GM23338 (cell line): Measurements from ENCODE around the gene B4GALT1. TPM values are rescaled to one million over a fixed set of nuclear protein-coding genes. Genes with fewer than 3 reads are reported as not detected.

Experiments
- ATAC-seq: fragments of 200-7000 bp; cut with Tn5 transposase; 3 replicates; pipeline ENCODE4 v1.9.1; 2020
- DNase-seq: peaks from one replicate; pipeline ENCODE4 v3.0.0-alpha.2; 2015; ENCODE audit warnings: low spot score
- H2AFZ ChIP-seq: fragments of 200-600 bp; sonication (generic); 2 replicates; pipeline ENCODE4 v1.8.0; 2016; ENCODE audit warnings: antibody characterized with exemption, mild to moderate bottlenecking, moderate library complexity
- H3F3A ChIP-seq: fragments of 200-600 bp; sonication (generic); replicated peaks from 2 replicates; pipeline ENCODE4 v1.8.0; 2017; ENCODE audit warnings: antibody characterized with exemption, mixed run types, low read depth
- H3K27ac ChIP-seq: fragments of 200-600 bp; sonication (generic); 2 replicates; pipeline ENCODE4 v1.6.1; 2016; ENCODE audit warnings: low read depth
- H3K27me3 ChIP-seq: fragments of 200-600 bp; sonication (generic); 2 replicates; pipeline ENCODE4 v1.8.0; 2016; ENCODE audit warnings: mild to moderate bottlenecking, mixed run types, moderate library complexity; ENCODE audit not compliant: insufficient read depth
- H3K36me3 ChIP-seq: fragments of 200-600 bp; sonication (generic); 2 replicates; pipeline ENCODE4 v1.8.0; 2016; ENCODE audit warnings: mild to moderate bottlenecking; ENCODE audit not compliant: insufficient read depth
- H3K4me1 ChIP-seq: fragments of 200-600 bp; sonication (generic); 2 replicates; pipeline ENCODE4 v1.8.0; 2016; ENCODE audit warnings: mild to moderate bottlenecking, moderate library complexity; ENCODE audit not compliant: insufficient read depth
- H3K4me2 ChIP-seq: fragments of 200-600 bp; sonication (generic); 2 replicates; pipeline ENCODE4 v1.7.1; 2017; ENCODE audit warnings: mixed run types
- H3K4me3 ChIP-seq: fragments of 200-600 bp; sonication (generic); 2 replicates; pipeline ENCODE4 v1.6.1; 2016; ENCODE audit warnings: mixed run types
- H3K79me2 ChIP-seq: fragments of 200-600 bp; sonication (generic); replicated peaks from 2 replicates; pipeline ENCODE4 v1.8.0; 2017; ENCODE audit warnings: mild to moderate bottlenecking; ENCODE audit not compliant: insufficient read depth
- H3K9me2 ChIP-seq: fragments of 200-600 bp; sonication (generic); 2 replicates; pipeline ENCODE4 v1.8.0; 2017; ENCODE audit not compliant: insufficient read depth
- H4K20me1 ChIP-seq: fragments of 200-600 bp; sonication (generic); replicated peaks from 2 replicates; pipeline ENCODE4 v1.8.0; 2017; ENCODE audit warnings: mild to moderate bottlenecking; ENCODE audit not compliant: insufficient read depth
- H3K27ac Mint-ChIP-seq: 2 replicates; pipeline ENCODE4 v1.8.0; 2020; ENCODE audit warnings: inconsistent platforms, mild to moderate bottlenecking, moderate library complexity, mixed read lengths
- H3K27me3 Mint-ChIP-seq: 3 replicates; pipeline ENCODE4 v1.8.0; 2022; ENCODE audit warnings: low read depth, mild to moderate bottlenecking, moderate library complexity, mixed read lengths, inconsistent platforms; ENCODE audit not compliant: insufficient read depth, poor library complexity
- H3K36me3 Mint-ChIP-seq: 3 replicates; pipeline ENCODE4 v1.8.0; 2021; ENCODE audit warnings: low read depth, mild to moderate bottlenecking, inconsistent platforms, moderate library complexity, mixed read lengths
- H3K4me1 Mint-ChIP-seq: 3 replicates; pipeline ENCODE4 v1.8.0; 2020; ENCODE audit warnings: mild to moderate bottlenecking, inconsistent platforms, mixed read lengths
- H3K4me3 Mint-ChIP-seq: 3 replicates; pipeline ENCODE4 v1.8.0; 2021; ENCODE audit warnings: moderate library complexity, mild to moderate bottlenecking, inconsistent platforms, mixed read lengths
- H3K9me3 Mint-ChIP-seq: 3 replicates; pipeline ENCODE4 v1.8.0; 2020; ENCODE audit warnings: moderate library complexity, mild to moderate bottlenecking, inconsistent platforms, mixed read lengths
- CREB1 ChIP-seq: fragments of 250-450 bp; sonication (Bioruptor Pico); IDR thresholded peaks from 2 replicates; pipeline ENCODE4 v1.5.0; 2020; ENCODE audit warnings: low read depth, mild to moderate bottlenecking, moderate library complexity
- EZH2 ChIP-seq: fragments of 200-600 bp; sonication (generic); IDR thresholded peaks from one replicate; pipeline ENCODE4 v1.8.0; 2017; ENCODE audit warnings: antibody characterized with exemption, mild to moderate bottlenecking, low read depth; ENCODE audit not compliant: unreplicated experiment
- EZH2phosphoT487 ChIP-seq: fragments of 200-600 bp; sonication (generic); IDR thresholded peaks from one replicate; pipeline ENCODE4 v1.8.1; 2018; ENCODE audit warnings: antibody characterized with exemption; ENCODE audit not compliant: unreplicated experiment
- NANOG ChIP-seq: IDR thresholded peaks from 2 replicates; pipeline ENCODE4 v1.6.1; 2016; ENCODE audit warnings: antibody characterized with exemption, borderline replicate concordance
- POLR2AphosphoS5 ChIP-seq: IDR thresholded peaks from 2 replicates; pipeline ENCODE4 v1.6.1; 2016; ENCODE audit warnings: antibody characterized with exemption, low read depth
- REST ChIP-seq: IDR thresholded peaks from one replicate; pipeline ENCODE4 v1.6.1; 2018; ENCODE audit warnings: antibody characterized with exemption; ENCODE audit not compliant: unreplicated experiment
- STAT1 ChIP-seq: IDR thresholded peaks from one replicate; pipeline ENCODE4 v1.6.1; 2016; ENCODE audit warnings: antibody characterized with exemption; ENCODE audit not compliant: unreplicated experiment
- ZNF114 ChIP-seq: fragments of 250-450 bp; sonication (Bioruptor Pico); IDR thresholded peaks from 2 replicates; pipeline ENCODE4 v1.5.0; 2020; ENCODE audit warnings: mild to moderate bottlenecking, moderate library complexity
- ZNF331 ChIP-seq: fragments of 250-450 bp; sonication (Bioruptor Pico); IDR thresholded peaks from 2 replicates; pipeline ENCODE4 v1.5.0; 2020; ENCODE audit warnings: low read depth, mild to moderate bottlenecking, moderate library complexity
- polyA plus RNA-seq: library from polyadenylated mRNA; unstranded; fragments of >200 nt; fragmentation: Nextera tagmentation; extraction: Ambion mirVana; gene quantifications from 2 replicates; pipeline ENCODE4 v1.2.1, GENCODE V29; 2016
- total RNA-seq: library from RNA; depleted of rRNA; stranded (reverse); fragments of >200 nt; shearing (Covaris generic); gene quantifications from 2 replicates; pipeline ENCODE4 v1.2.3, GENCODE V29; 2014
- TF ChIP-seq, protein P1 (sequence below): fragments of 250-450 bp; sonication (Bioruptor Pico); IDR thresholded peaks from 2 replicates; pipeline ENCODE4 v1.5.0; 2020; ENCODE audit warnings: mild to moderate bottlenecking, moderate library complexity
- TF ChIP-seq, protein P2 (sequence below), 2 experiments: fragments of 200-600 bp in 1 of 2; sonication (generic) in 1 of 2; conservative IDR thresholded peaks; 2 replicates each; pipeline versions ENCODE4 v1.5.1 to v1.6.1; 2016 to 2017; ENCODE audit warnings: antibody characterized with exemption in 2 of 2, low read depth in 2 of 2, mild to moderate bottlenecking in 2 of 2, moderate library complexity in 1 of 2

The B4GALT1 gene
- total and polyA plus RNA-seq, 2 experiments from 2014 or later = 6.3 to 15.8 TPM

GRCh38 chr9:33147416-33148169 is 19.5 kb downstream of the B4GALT1 start:
- DNase-seq (no peak), ATAC-seq (no peak)
- no peak overlapping the region for H3K27ac ChIP-seq
- H3K9me3 Mint-ChIP-seq = no peaks in the 10 kb centered on the region
- no peak overlapping the region for H3K4me3 Mint-ChIP-seq
- H3F3A ChIP-seq = no peaks in the 10 kb centered on the region
- TF ChIP-seq REST (no peak), STAT1 (no peak), POLR2AphosphoS5 (no peak), EZH2phosphoT487 (no peak), EZH2 (no peak), ZNF331 (CRISPR knock-in tag) (no peak), CREB1 (CRISPR knock-in tag) (no peak), ZNF114 (CRISPR knock-in tag) (no peak), NANOG (no peak)
- TF ChIP-seq, protein P1, sequence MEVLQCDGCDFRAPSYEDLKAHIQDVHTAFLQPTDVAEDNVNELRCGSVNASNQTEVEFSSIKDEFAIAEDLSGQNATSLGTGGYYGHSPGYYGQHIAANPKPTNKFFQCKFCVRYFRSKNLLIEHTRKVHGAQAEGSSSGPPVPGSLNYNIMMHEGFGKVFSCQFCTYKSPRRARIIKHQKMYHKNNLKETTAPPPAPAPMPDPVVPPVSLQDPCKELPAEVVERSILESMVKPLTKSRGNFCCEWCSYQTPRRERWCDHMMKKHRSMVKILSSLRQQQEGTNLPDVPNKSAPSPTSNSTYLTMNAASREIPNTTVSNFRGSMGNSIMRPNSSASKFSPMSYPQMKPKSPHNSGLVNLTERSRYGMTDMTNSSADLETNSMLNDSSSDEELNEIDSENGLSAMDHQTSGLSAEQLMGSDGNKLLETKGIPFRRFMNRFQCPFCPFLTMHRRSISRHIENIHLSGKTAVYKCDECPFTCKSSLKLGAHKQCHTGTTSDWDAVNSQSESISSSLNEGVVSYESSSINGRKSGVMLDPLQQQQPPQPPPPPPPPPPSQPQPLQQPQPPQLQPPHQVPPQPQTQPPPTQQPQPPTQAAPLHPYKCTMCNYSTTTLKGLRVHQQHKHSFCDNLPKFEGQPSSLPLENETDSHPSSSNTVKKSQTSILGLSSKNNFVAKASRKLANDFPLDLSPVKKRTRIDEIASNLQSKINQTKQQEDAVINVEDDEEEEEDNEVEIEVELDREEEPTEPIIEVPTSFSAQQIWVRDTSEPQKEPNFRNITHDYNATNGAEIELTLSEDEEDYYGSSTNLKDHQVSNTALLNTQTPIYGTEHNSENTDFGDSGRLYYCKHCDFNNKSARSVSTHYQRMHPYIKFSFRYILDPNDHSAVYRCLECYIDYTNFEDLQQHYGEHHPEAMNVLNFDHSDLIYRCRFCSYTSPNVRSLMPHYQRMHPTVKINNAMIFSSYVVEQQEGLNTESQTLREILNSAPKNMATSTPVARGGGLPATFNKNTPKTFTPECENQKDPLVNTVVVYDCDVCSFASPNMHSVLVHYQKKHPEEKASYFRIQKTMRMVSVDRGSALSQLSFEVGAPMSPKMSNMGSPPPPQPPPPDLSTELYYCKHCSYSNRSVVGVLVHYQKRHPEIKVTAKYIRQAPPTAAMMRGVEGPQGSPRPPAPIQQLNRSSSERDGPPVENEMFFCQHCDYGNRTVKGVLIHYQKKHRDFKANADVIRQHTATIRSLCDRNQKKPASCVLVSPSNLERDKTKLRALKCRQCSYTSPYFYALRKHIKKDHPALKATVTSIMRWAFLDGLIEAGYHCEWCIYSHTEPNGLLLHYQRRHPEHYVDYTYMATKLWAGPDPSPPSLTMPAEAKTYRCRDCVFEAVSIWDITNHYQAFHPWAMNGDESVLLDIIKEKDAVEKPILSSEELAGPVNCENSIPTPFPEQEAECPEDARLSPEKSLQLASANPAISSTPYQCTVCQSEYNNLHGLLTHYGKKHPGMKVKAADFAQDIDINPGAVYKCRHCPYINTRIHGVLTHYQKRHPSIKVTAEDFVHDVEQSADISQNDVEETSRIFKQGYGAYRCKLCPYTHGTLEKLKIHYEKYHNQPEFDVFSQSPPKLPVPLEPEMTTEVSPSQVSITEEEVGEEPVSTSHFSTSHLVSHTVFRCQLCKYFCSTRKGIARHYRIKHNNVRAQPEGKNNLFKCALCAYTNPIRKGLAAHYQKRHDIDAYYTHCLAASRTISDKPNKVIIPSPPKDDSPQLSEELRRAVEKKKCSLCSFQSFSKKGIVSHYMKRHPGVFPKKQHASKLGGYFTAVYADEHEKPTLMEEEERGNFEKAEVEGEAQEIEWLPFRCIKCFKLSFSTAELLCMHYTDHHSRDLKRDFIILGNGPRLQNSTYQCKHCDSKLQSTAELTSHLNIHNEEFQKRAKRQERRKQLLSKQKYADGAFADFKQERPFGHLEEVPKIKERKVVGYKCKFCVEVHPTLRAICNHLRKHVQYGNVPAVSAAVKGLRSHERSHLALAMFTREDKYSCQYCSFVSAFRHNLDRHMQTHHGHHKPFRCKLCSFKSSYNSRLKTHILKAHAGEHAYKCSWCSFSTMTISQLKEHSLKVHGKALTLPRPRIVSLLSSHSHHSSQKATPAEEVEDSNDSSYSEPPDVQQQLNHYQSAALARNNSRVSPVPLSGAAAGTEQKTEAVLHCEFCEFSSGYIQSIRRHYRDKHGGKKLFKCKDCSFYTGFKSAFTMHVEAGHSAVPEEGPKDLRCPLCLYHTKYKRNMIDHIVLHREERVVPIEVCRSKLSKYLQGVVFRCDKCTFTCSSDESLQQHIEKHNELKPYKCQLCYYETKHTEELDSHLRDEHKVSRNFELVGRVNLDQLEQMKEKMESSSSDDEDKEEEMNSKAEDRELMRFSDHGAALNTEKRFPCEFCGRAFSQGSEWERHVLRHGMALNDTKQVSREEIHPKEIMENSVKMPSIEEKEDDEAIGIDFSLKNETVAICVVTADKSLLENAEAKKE = no peak
- TF ChIP-seq, protein P2, sequence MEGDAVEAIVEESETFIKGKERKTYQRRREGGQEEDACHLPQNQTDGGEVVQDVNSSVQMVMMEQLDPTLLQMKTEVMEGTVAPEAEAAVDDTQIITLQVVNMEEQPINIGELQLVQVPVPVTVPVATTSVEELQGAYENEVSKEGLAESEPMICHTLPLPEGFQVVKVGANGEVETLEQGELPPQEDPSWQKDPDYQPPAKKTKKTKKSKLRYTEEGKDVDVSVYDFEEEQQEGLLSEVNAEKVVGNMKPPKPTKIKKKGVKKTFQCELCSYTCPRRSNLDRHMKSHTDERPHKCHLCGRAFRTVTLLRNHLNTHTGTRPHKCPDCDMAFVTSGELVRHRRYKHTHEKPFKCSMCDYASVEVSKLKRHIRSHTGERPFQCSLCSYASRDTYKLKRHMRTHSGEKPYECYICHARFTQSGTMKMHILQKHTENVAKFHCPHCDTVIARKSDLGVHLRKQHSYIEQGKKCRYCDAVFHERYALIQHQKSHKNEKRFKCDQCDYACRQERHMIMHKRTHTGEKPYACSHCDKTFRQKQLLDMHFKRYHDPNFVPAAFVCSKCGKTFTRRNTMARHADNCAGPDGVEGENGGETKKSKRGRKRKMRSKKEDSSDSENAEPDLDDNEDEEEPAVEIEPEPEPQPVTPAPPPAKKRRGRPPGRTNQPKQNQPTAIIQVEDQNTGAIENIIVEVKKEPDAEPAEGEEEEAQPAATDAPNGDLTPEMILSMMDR (conservative IDR thresholded peaks at IDR 0.05; ENCODE audit: low read depth in 2 of 2) = no peak
- H4K20me1 ChIP-seq = no peaks in the 10 kb centered on the region; the same call in 1 of the 2 replicates
- H3K4me1 ChIP-seq = no peaks in the 10 kb centered on the region
- no peak overlapping the region for H3K4me3 ChIP-seq
- H3K79me2 ChIP-seq = peaks cover 25% of the 10 kb centered on the region; the same call in 1 of the 2 replicates
- H3K27me3 ChIP-seq = no peaks in the 10 kb centered on the region
- peaks cover 3% of the 10 kb centered on the region for H3K27me3 Mint-ChIP-seq
- H3K36me3 ChIP-seq = no peaks in the 10 kb centered on the region
- no peaks in the 10 kb centered on the region for H3K36me3 Mint-ChIP-seq
- no peaks in the 10 kb centered on the region for H3K9me2 ChIP-seq
- H2AFZ ChIP-seq = no peak overlapping the region
- no peaks in the 10 kb centered on the region for H3K4me1 Mint-ChIP-seq
- H3K27ac Mint-ChIP-seq = no peak overlapping the region
- H3K4me2 ChIP-seq = no peak overlapping the region
